H9 (cell line): Measurements from ENCODE around the gene BCKDHB. TPM values are rescaled to one million over a fixed set of nuclear protein-coding genes. Genes with fewer than 3 reads are reported as not detected.

Experiments
- DNase-seq: peaks from one replicate; pipeline ENCODE4 v3.0.0-alpha.2; 2017
- H2AFZ ChIP-seq: one replicate; pipeline ENCODE4 v1.6.1; 2013; ENCODE audit warnings: mild to moderate bottlenecking, low read length, control low read depth, moderate library complexity
- H2AK5ac ChIP-seq: 2 replicates; pipeline ENCODE4 v1.6.1; 2013; ENCODE audit warnings: low read length, control low read depth, mixed read lengths; ENCODE audit not compliant: insufficient read length
- H2BK120ac ChIP-seq: one replicate; pipeline ENCODE4 v1.6.1; 2013; ENCODE audit warnings: low read depth, mild to moderate bottlenecking, low read length, control low read depth, inconsistent platforms; ENCODE audit not compliant: poor library complexity, severe bottlenecking
- H2BK12ac ChIP-seq: 2 replicates; pipeline ENCODE4 v1.6.1; 2013; ENCODE audit warnings: low read length, control low read depth, mixed read lengths, low read depth; ENCODE audit not compliant: insufficient read length
- H2BK15ac ChIP-seq: 2 replicates; pipeline ENCODE4 v1.6.1; 2013; ENCODE audit warnings: low read depth, low read length, control low read depth
- H2BK20ac ChIP-seq: one replicate; pipeline ENCODE4 v1.6.1; 2013; ENCODE audit warnings: low read depth, mild to moderate bottlenecking, low read length, control low read depth, inconsistent platforms; ENCODE audit not compliant: poor library complexity, severe bottlenecking
- H2BK5ac ChIP-seq: 2 replicates; pipeline ENCODE4 v1.6.1; 2013; ENCODE audit warnings: low read length, control low read depth, mixed read lengths; ENCODE audit not compliant: insufficient read length
- H3K14ac ChIP-seq: 2 replicates; pipeline ENCODE4 v1.6.1; 2013; ENCODE audit warnings: low read length, control low read depth; ENCODE audit not compliant: insufficient read depth
- H3K18ac ChIP-seq: 2 replicates; pipeline ENCODE4 v1.6.1; 2013; ENCODE audit warnings: low read depth, mild to moderate bottlenecking, mixed read lengths, low read length, control low read depth; ENCODE audit not compliant: insufficient read length
- H3K23ac ChIP-seq: 2 replicates; pipeline ENCODE4 v1.6.1; 2013; ENCODE audit warnings: low read length, control low read depth, mixed read lengths, low read depth; ENCODE audit not compliant: insufficient read length
- H3K23me2 ChIP-seq: 2 replicates; pipeline ENCODE4 v1.6.1; 2013; ENCODE audit warnings: low read depth, mild to moderate bottlenecking, mixed read lengths, low read length, control low read depth; ENCODE audit not compliant: insufficient read length, poor library complexity, severe bottlenecking
- H3K27ac ChIP-seq: 2 replicates; pipeline ENCODE4 v1.5.1; 2013; ENCODE audit warnings: low read length, control low read depth, mixed read lengths, low read depth; ENCODE audit not compliant: insufficient read length
- H3K27me3 ChIP-seq: 2 replicates; pipeline ENCODE4 v1.6.1; 2013; ENCODE audit warnings: low read length, control low read depth, inconsistent platforms; ENCODE audit not compliant: insufficient read depth
- H3K4ac ChIP-seq: 2 replicates; pipeline ENCODE4 v1.6.1; 2013; ENCODE audit warnings: low read depth, mild to moderate bottlenecking, control low read depth, inconsistent platforms, low read length, moderate library complexity
- H3K4me1 ChIP-seq: 2 replicates; pipeline ENCODE4 v1.6.1; 2013; ENCODE audit warnings: low read length, control low read depth, inconsistent platforms; ENCODE audit not compliant: insufficient read depth
- H3K4me2 ChIP-seq: 2 replicates; pipeline ENCODE4 v1.6.1; 2013; ENCODE audit warnings: low read length, control low read depth, mixed read lengths; ENCODE audit not compliant: insufficient read length, insufficient read depth
- H3K56ac ChIP-seq: 2 replicates; pipeline ENCODE4 v1.6.1; 2013; ENCODE audit warnings: low read depth, mild to moderate bottlenecking, mixed read lengths, low read length, control low read depth; ENCODE audit not compliant: insufficient read length
- H3K79me1 ChIP-seq: 2 replicates; pipeline ENCODE4 v1.6.1; 2013; ENCODE audit warnings: low read depth, mild to moderate bottlenecking, moderate library complexity, low read length, control low read depth, inconsistent platforms; ENCODE audit not compliant: insufficient read depth, poor library complexity, severe bottlenecking
- H3K79me2 ChIP-seq: 2 replicates; pipeline ENCODE4 v1.6.1; 2013; ENCODE audit warnings: low read length, control low read depth, inconsistent platforms; ENCODE audit not compliant: insufficient read depth
- H3K9ac ChIP-seq: 2 replicates; pipeline ENCODE4 v1.6.1; 2013; ENCODE audit warnings: low read length, control low read depth, mixed read lengths; ENCODE audit not compliant: insufficient read length; ENCODE audit errors: extremely low read depth
- H3K9me3 ChIP-seq: one replicate; pipeline ENCODE4 v1.6.1; 2013; ENCODE audit warnings: low read depth, low read length, inconsistent platforms; ENCODE audit not compliant: control insufficient read depth
- H3T11ph ChIP-seq: one replicate; pipeline ENCODE4 v1.6.1; 2013; ENCODE audit warnings: mild to moderate bottlenecking, low read length, control low read depth, inconsistent platforms
- H4K20me1 ChIP-seq: one replicate; pipeline ENCODE4 v1.6.1; 2013; ENCODE audit not compliant: control insufficient read depth, insufficient read length, insufficient read depth
- H4K5ac ChIP-seq: 2 replicates; pipeline ENCODE4 v1.6.1; 2013; ENCODE audit warnings: low read depth, mild to moderate bottlenecking, mixed read lengths, low read length, control low read depth; ENCODE audit not compliant: insufficient read length
- H4K8ac ChIP-seq: replicated peaks from 2 replicates; pipeline ENCODE4 v1.6.1; 2013; ENCODE audit warnings: low read length, control low read depth, mixed read lengths, low read depth; ENCODE audit not compliant: insufficient read length
- H4K91ac ChIP-seq: 2 replicates; pipeline ENCODE4 v1.6.1; 2013; ENCODE audit warnings: low read depth, mild to moderate bottlenecking, moderate library complexity, mixed read lengths, low read length, control low read depth; ENCODE audit not compliant: insufficient read length
- H3K27ac Mint-ChIP-seq, 3 experiments: 2 replicates in 2 of 3; 3 replicates in 1 of 3; pipeline ENCODE4 v1.8.0; 2020 to 2021; ENCODE audit warnings: mixed read lengths in 3 of 3, mild to moderate bottlenecking in 1 of 3, moderate library complexity in 1 of 3
- H3K27me3 Mint-ChIP-seq: 2 replicates; pipeline ENCODE4 v1.8.0; 2021; ENCODE audit warnings: low read depth, mild to moderate bottlenecking, moderate library complexity, mixed read lengths
- H3K36me3 Mint-ChIP-seq, 3 experiments: 2 replicates in 2 of 3; 3 replicates in 1 of 3; pipeline ENCODE4 v1.8.0; 2020 to 2021; ENCODE audit warnings: low read depth in 3 of 3, mixed read lengths in 3 of 3; ENCODE audit not compliant: insufficient read depth in 1 of 3
- H3K4me1 Mint-ChIP-seq, 2 experiments: 2 replicates each; pipeline ENCODE4 v1.8.0; 2020; ENCODE audit warnings: mixed read lengths in 2 of 2
- H3K4me3 Mint-ChIP-seq, 2 experiments: 2 replicates in 1 of 2; 3 replicates in 1 of 2; pipeline ENCODE4 v1.8.0; 2020 to 2021; ENCODE audit warnings: mild to moderate bottlenecking in 2 of 2, mixed read lengths in 2 of 2, moderate library complexity in 1 of 2
- H3K9me3 Mint-ChIP-seq, 2 experiments: 2 replicates in 1 of 2; 3 replicates in 1 of 2; pipeline ENCODE4 v1.8.0; 2020; ENCODE audit warnings: mild to moderate bottlenecking in 2 of 2, mixed read lengths in 2 of 2, moderate library complexity in 1 of 2
- WGBS: extraction: QIAGEN DNeasy Blood & Tissue Kit; methylation state at CpG from one replicate; pipeline ENCODE4 v1.1.7; 2013; ENCODE audit warnings: missing lambda C conversion rate, low lambda C conversion rate, mixed read lengths; ENCODE audit not compliant: insufficient read length; ENCODE audit errors: extremely low coverage; 5-methylcytosine and 5-hydroxymethylcytosine counted together
- total RNA-seq: library from RNA; stranded (reverse); gene quantifications from 2 replicates; pipeline ENCODE4 v1.2.1, GENCODE V29; 2021
- TF ChIP-seq, protein P1 (sequence below): fragments of 200-600 bp; sonication (generic); conservative IDR thresholded peaks from 3 replicates; pipeline ENCODE4 v1.8.0; 2021; ENCODE audit warnings: antibody characterized with exemption, mild to moderate bottlenecking

Gene BCKDHB
- total RNA-seq, 1 experiment from 2014 or later = 26.6 TPM

DNA sequence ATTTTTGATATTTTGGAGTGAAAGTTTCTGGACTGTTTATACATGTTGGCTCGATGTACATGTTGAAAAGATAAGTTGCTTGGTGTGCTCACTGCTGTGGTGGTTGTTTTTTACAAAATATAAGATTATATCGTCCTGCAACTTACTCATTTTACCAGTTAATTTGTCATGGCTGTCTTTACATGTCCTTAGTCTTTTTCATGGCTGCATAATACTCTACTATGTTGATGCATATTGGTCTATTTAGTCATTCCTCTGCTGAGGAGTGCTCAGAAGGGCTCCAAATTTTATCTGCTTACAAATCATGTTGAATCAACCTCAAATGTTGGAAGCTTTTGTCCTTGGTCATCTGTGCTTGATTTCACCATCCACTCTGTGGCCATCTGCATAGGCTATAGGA, 164.6 kb downstream of the BCKDHB start:
- no peak overlapping the region for H4K8ac ChIP-seq
- no peak overlapping the region for H3K18ac ChIP-seq
- no CpG with 5 or more reads among the region's 2 CpGs for WGBS
- H4K5ac ChIP-seq = no peak overlapping the region
- H3K79me1 ChIP-seq = peaks cover 3% of the 10 kb centered on the region
- no peak overlapping the region for H3K4me2 ChIP-seq
- H3K14ac ChIP-seq = no peak overlapping the region
- no peak overlapping the region for H2BK12ac ChIP-seq
- H2AFZ ChIP-seq = no peak overlapping the region
- H2AK5ac ChIP-seq = no peak overlapping the region
- no peak overlapping the region for H2BK120ac ChIP-seq
- Mint-ChIP-seq H3K36me3 (peaks cover 0 to 4% (median 0%) of the 10 kb centered on the region in 3 experiments; a peak in 1 of 7 replicates), H3K27me3 (no peaks in the 10 kb centered on the region), H3K9me3 (peaks cover 0 to 4% of the 10 kb centered on the region in 2 experiments; a peak in 1 of 5 replicates), H3K4me3 (no peak overlapping the region), H3K4me1 (no peaks in the 10 kb centered on the region), H3K27ac (no peak overlapping the region)
- H3K9me3 ChIP-seq = no peaks in the 10 kb centered on the region
- H4K91ac ChIP-seq = no peak overlapping the region
- H4K20me1 ChIP-seq = no peaks in the 10 kb centered on the region
- H3T11ph ChIP-seq = no peak overlapping the region
- TF ChIP-seq, protein P1, sequence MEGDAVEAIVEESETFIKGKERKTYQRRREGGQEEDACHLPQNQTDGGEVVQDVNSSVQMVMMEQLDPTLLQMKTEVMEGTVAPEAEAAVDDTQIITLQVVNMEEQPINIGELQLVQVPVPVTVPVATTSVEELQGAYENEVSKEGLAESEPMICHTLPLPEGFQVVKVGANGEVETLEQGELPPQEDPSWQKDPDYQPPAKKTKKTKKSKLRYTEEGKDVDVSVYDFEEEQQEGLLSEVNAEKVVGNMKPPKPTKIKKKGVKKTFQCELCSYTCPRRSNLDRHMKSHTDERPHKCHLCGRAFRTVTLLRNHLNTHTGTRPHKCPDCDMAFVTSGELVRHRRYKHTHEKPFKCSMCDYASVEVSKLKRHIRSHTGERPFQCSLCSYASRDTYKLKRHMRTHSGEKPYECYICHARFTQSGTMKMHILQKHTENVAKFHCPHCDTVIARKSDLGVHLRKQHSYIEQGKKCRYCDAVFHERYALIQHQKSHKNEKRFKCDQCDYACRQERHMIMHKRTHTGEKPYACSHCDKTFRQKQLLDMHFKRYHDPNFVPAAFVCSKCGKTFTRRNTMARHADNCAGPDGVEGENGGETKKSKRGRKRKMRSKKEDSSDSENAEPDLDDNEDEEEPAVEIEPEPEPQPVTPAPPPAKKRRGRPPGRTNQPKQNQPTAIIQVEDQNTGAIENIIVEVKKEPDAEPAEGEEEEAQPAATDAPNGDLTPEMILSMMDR = no peak
- no peak overlapping the region for H3K4ac ChIP-seq
- no peaks in the 10 kb centered on the region for H3K23me2 ChIP-seq
- no peak overlapping the region for H3K23ac ChIP-seq
- H3K79me2 ChIP-seq = no peaks in the 10 kb centered on the region
- no peak overlapping the region for H2BK20ac ChIP-seq
- H3K56ac ChIP-seq = no peak overlapping the region
- H2BK15ac ChIP-seq = no peak overlapping the region
- no peak overlapping the region for H3K9ac ChIP-seq
- H3K27ac ChIP-seq = no peak overlapping the region
- no peaks in the 10 kb centered on the region for H3K27me3 ChIP-seq
- no peaks in the 10 kb centered on the region for H3K4me1 ChIP-seq
- H2BK5ac ChIP-seq = no peak overlapping the region
- DNase-seq = no peak
